Measurements from ENCODE around the gene LDHA. TPM values are rescaled to one million over a fixed set of nuclear protein-coding genes. Genes with fewer than 3 reads are reported as not detected.

Gene LDHA
- total and polyA plus RNA-seq, 2 of the 13 experiments (the other 11 are each of a cell fraction or from before 2014, with no cell fraction given): 805 to 1,547 TPM

- TF ChIP-seq HDAC2 (CRISPR knock-in tag; IDR thresholded peaks at IDR 0.05) (peak; percentile 71), ZBTB21 (CRISPR knock-in tag; IDR thresholded peaks at IDR 0.05) (peak; percentile 19; the same call in 1 of the 2 replicates), ZNF256 (CRISPR knock-in tag; conservative IDR thresholded peaks at IDR 0.05) (no peak), AFF4 (CRISPR knock-in tag; IDR thresholded peaks at IDR 0.05) (no peak), ZNF562 (CRISPR knock-in tag; IDR thresholded peaks at IDR 0.05; ENCODE audit: borderline replicate concordance) (no peak), SIX4 (CRISPR knock-in tag; IDR thresholded peaks at IDR 0.05) (no peak), MYC (CRISPR knock-in tag; IDR thresholded peaks at IDR 0.05; ENCODE audit: borderline replicate concordance) (no peak), NFYC (CRISPR knock-in tag; IDR thresholded peaks at IDR 0.05) (no peak), ZNF232 (CRISPR knock-in tag; IDR thresholded peaks at IDR 0.05; ENCODE audit: borderline replicate concordance) (no peak; the same call in 1 of the 2 replicates), KLF12 (CRISPR knock-in tag; IDR thresholded peaks at IDR 0.05; ENCODE audit: borderline replicate concordance) (0 out of 2 replicates have a peak, but pooled peaks have one; percentile 18), ZNF530 (CRISPR knock-in tag; IDR thresholded peaks at IDR 0.05; ENCODE audit: low read depth) (no peak), FOXO1 (CRISPR knock-in tag; IDR thresholded peaks at IDR 0.05) (peak; percentile 48; the same call in 1 of the 2 replicates), STAG1 (CRISPR knock-in tag; IDR thresholded peaks at IDR 0.05) (no peak), SYNCRIP (IDR thresholded peaks at IDR 0.05; ENCODE audit: insufficient read depth, low read depth, low read length) (no peak), ARID4A (CRISPR knock-in tag; IDR thresholded peaks at IDR 0.05; ENCODE audit: borderline replicate concordance) (peak; percentile 36; the same call in 1 of the 2 replicates), ZNF430 (CRISPR knock-in tag; IDR thresholded peaks at IDR 0.05) (peak; percentile 70; the same call in 1 of the 2 replicates), EHMT2 (IDR thresholded peaks at IDR 0.05; ENCODE audit: borderline replicate concordance, low read depth, low read length) (no peak), CSRNP1 (CRISPR knock-in tag; IDR thresholded peaks at IDR 0.05) (no peak), PBX3 (CRISPR knock-in tag; IDR thresholded peaks at IDR 0.05; ENCODE audit: borderline replicate concordance) (no peak), ZNF589 (CRISPR knock-in tag; conservative IDR thresholded peaks at IDR 0.05) (no peak)
These were observed 10.2 kb upstream of the LDHA start (continued) for GRCh38 chr11:18384157-18384641.
